Tibial nerve (tissue), 4 donors: ENCODE results near the gene PIEZO2. TPM values are rescaled to one million over a fixed set of nuclear protein-coding genes. Genes with fewer than 3 reads are reported as not detected.

Experiments
- DNase-seq, 2 donors: peaks; one replicate each; pipeline ENCODE4 v3.0.0-alpha.2; 2019; ENCODE audit warnings: low spot score in 2 of 2
- H3K27ac ChIP-seq, 4 donors: fragments of 200-600 bp; sonication (generic) in 3 of 4; one replicate each; pipeline ENCODE4 v1.5.1; 2017 to 2019; ENCODE audit warnings: mild to moderate bottlenecking in 1 of 4
- H3K27me3 ChIP-seq, 2 donors: fragments of 200-600 bp; sonication (generic) in 1 of 2; one replicate each; pipeline versions ENCODE4 v1.5.1 to v1.6.0; 2017 to 2019
- H3K36me3 ChIP-seq, 3 donors: fragments of 200-600 bp; sonication (generic); one replicate each; pipeline ENCODE4 v1.5.1; 2018 to 2019
- H3K4me1 ChIP-seq, 4 donors: fragments of 200-600 bp; sonication (generic) in 3 of 4; one replicate each; pipeline ENCODE4 v1.5.1; 2017 to 2019
- H3K4me3 ChIP-seq, 4 donors: fragments of 200-600 bp; sonication (generic) in 3 of 4; one replicate each; pipeline ENCODE4 v1.5.1; 2017 to 2019; ENCODE audit warnings: mild to moderate bottlenecking in 1 of 4, moderate library complexity in 1 of 4
- H3K9me3 ChIP-seq, 4 donors: fragments of 200-600 bp; sonication (generic) in 3 of 4; one replicate each; pipeline ENCODE4 v1.5.1; 2017 to 2019
- EP300 ChIP-seq, 2 donors: sonication (generic); formaldehyde crosslinking; IDR thresholded peaks; one replicate each; pipeline ENCODE4 v1.6.1; 2017; ENCODE audit warnings: antibody characterized with exemption in 2 of 2, mild to moderate bottlenecking in 1 of 2
- POLR2A ChIP-seq, 2 donors: fragments of 450-650 bp; IDR thresholded peaks; one replicate each; pipeline ENCODE4 v1.6.1; 2017; ENCODE audit warnings: antibody characterized with exemption in 2 of 2, mild to moderate bottlenecking in 2 of 2, moderate library complexity in 2 of 2
- whole genome bisulfite sequencing, 2 donors: methylation state at CpG; one replicate each; pipeline ENCODE4 v1.1.5; 2018; 5-methylcytosine and 5-hydroxymethylcytosine counted together
- total RNA-seq, 4 donors: library from RNA; depleted of rRNA; stranded (reverse); fragments of >200 nt; gene quantifications; one replicate each; pipeline ENCODE4 v1.1.0, GENCODE V29; 2016
- TF ChIP-seq, protein P1 (sequence below), 5 experiments: fragments of 200-600 bp in 3 of 5; fragments of 450-650 bp in 2 of 5; sonication (generic) in 3 of 5; IDR thresholded peaks; one replicate each; pipeline ENCODE4 v1.5.1; 2016 to 2019; ENCODE audit warnings: antibody characterized with exemption in 5 of 5, mild to moderate bottlenecking in 3 of 5, moderate library complexity in 2 of 5

PIEZO2 gene
- total RNA-seq, 4 donors from 2014 or later = 17.0 to 27.7 (median 22.3) TPM

DNA sequence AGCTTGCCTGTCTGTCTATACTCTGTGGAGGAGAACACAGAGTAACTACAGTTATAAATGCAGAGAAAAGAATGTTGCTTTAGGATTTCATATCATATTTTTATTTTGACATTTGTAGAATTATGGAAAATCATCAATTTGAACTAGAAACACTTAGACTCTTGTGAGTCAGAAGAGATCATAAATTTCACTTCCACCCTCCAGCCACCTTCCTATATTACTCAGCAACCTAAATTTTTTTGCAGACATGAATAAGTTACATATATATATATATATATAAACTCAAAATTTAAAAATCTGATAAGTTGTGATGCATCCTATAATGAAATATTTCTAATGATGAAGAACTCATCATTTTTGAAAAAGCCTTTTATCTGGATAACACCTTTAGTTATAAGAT, 172.3 kb downstream of the PIEZO2 start:
- Histone ChIP-seq H3K27me3 (no peaks in the 10 kb centered on the region), H3K27ac (no peak overlapping the region), H3K9me3 (peaks cover 0 to 17% (median 0%) of the 10 kb centered on the region in 4 donors), H3K4me3 (no peak overlapping the region), H3K36me3 (no peaks in the 10 kb centered on the region), H3K4me1 (no peaks in the 10 kb centered on the region)
- DNase-seq = no peak
- TF ChIP-seq EP300 (IDR thresholded peaks at IDR 0.05) (no peak), POLR2A (IDR thresholded peaks at IDR 0.05) (no peak)
- TF ChIP-seq, protein P1, sequence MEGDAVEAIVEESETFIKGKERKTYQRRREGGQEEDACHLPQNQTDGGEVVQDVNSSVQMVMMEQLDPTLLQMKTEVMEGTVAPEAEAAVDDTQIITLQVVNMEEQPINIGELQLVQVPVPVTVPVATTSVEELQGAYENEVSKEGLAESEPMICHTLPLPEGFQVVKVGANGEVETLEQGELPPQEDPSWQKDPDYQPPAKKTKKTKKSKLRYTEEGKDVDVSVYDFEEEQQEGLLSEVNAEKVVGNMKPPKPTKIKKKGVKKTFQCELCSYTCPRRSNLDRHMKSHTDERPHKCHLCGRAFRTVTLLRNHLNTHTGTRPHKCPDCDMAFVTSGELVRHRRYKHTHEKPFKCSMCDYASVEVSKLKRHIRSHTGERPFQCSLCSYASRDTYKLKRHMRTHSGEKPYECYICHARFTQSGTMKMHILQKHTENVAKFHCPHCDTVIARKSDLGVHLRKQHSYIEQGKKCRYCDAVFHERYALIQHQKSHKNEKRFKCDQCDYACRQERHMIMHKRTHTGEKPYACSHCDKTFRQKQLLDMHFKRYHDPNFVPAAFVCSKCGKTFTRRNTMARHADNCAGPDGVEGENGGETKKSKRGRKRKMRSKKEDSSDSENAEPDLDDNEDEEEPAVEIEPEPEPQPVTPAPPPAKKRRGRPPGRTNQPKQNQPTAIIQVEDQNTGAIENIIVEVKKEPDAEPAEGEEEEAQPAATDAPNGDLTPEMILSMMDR (IDR thresholded peaks at IDR 0.05) = no peak

- Histone ChIP-seq H3K27ac (no peak overlapping the region), H3K4me3 (no peak overlapping the region), H3K9me3 (no peaks in the 10 kb centered on the region), H3K4me1 (no peaks in the 10 kb centered on the region), H3K27me3 (no peaks in the 10 kb centered on the region), H3K36me3 (no peaks in the 10 kb centered on the region)
- TF ChIP-seq EP300 (IDR thresholded peaks at IDR 0.05) (no peak), POLR2A (IDR thresholded peaks at IDR 0.05) (no peak)
- TF ChIP-seq, protein P1 (IDR thresholded peaks at IDR 0.05) = no peak
- WGBS, 2 donors = 79 to 81% methylated on average over 10 of the region's 10 CpGs
- DNase-seq = no peak
These were observed 175.7 kb downstream of the PIEZO2 start for GRCh38 chr18:10973567-10974203.

DNA sequence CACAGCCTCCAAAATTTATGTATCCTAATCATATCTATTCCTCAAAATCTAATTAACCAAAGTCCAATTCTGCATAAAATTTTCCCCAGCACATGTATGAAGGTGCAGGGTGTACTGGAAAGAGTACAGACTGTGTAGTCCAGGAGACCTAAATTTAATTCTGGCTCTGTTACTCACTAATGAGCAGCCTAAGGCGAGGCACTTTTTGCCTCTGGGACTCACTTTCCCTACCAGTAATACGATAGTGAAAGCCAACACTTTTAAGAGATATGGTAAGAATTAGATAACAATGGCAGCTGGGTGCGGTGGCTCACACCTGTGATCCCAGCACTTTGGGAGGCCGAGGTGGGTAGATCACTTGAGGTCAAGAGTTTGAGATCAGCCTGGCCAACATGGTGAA, 177.7 kb downstream of the PIEZO2 start:
- WGBS, 2 donors = 89 to 92% methylated on average over 4 of the region's 4 CpGs
- Histone ChIP-seq H3K36me3 (no peaks in the 10 kb centered on the region), H3K4me3 (no peak overlapping the region), H3K27me3 (no peaks in the 10 kb centered on the region), H3K27ac (no peak overlapping the region), H3K9me3 (no peaks in the 10 kb centered on the region), H3K4me1 (no peaks in the 10 kb centered on the region)
- no peak for TF ChIP-seq EP300 (IDR thresholded peaks at IDR 0.05)
- TF ChIP-seq, protein P1 (IDR thresholded peaks at IDR 0.05) = no peak
- TF ChIP-seq POLR2A (IDR thresholded peaks at IDR 0.05) = no peak
- DNase-seq = no peak

DNA sequence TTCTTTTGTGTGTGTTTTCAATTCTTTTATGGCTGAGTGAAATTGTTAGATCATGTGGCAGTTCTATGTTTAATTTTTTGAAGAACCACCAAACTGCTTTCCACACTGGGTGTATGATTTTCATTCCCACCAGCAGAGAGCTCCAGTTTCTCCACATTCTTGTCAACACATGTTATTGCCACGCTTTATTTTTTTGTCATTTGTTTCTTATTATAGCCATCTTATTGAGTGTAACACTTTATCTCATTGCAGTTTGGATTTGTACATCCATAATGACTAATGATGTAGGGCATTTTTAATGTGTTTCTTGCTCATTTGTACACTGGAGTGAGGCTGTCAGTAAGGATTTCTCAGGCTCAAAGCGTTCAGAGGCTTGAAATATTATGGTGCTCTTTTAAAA, 184.2 kb downstream of the PIEZO2 start:
- no peaks in the 10 kb centered on the region for H3K36me3 ChIP-seq
- H3K27me3 ChIP-seq = no peaks in the 10 kb centered on the region
- H3K27ac ChIP-seq = no peak overlapping the region
- no peaks in the 10 kb centered on the region for H3K4me1 ChIP-seq
- no peak overlapping the region for H3K4me3 ChIP-seq
- H3K9me3 ChIP-seq = no peaks in the 10 kb centered on the region
- DNase-seq = no peak
- TF ChIP-seq EP300 (IDR thresholded peaks at IDR 0.05) = no peak
- TF ChIP-seq, protein P1 (IDR thresholded peaks at IDR 0.05) = no peak
- no peak for TF ChIP-seq POLR2A (IDR thresholded peaks at IDR 0.05)
- WGBS, 2 donors = 53% methylated on average over 2 of the region's 2 CpGs

- H3K4me1 ChIP-seq = no peaks in the 10 kb centered on the region
- no peaks in the 10 kb centered on the region for H3K27me3 ChIP-seq
- DNase-seq = no peak
- H3K9me3 ChIP-seq = peaks cover 0 to 4% (median 0%) of the 10 kb centered on the region in 4 donors
- H3K36me3 ChIP-seq = no peaks in the 10 kb centered on the region
- no peak overlapping the region for H3K27ac ChIP-seq
- TF ChIP-seq POLR2A (IDR thresholded peaks at IDR 0.05) (no peak), EP300 (IDR thresholded peaks at IDR 0.05) (no peak)
- TF ChIP-seq, protein P1 (IDR thresholded peaks at IDR 0.05) = no peak
- 72 to 78% methylated on average over 5 of the region's 5 CpGs for whole genome bisulfite sequencing, 2 donors
- H3K4me3 ChIP-seq = no peak overlapping the region
These were observed 195.7 kb downstream of the PIEZO2 start for GRCh38 chr18:10953672-10954071.
